ENCODE results near the gene SLAIN1.
"Not testable (repeated sequence)": the region's sequence is repeated elsewhere in the genome, so short reads cannot be mapped to it uniquely, and the experiment has no call there.

Gene SLAIN1

DNA sequence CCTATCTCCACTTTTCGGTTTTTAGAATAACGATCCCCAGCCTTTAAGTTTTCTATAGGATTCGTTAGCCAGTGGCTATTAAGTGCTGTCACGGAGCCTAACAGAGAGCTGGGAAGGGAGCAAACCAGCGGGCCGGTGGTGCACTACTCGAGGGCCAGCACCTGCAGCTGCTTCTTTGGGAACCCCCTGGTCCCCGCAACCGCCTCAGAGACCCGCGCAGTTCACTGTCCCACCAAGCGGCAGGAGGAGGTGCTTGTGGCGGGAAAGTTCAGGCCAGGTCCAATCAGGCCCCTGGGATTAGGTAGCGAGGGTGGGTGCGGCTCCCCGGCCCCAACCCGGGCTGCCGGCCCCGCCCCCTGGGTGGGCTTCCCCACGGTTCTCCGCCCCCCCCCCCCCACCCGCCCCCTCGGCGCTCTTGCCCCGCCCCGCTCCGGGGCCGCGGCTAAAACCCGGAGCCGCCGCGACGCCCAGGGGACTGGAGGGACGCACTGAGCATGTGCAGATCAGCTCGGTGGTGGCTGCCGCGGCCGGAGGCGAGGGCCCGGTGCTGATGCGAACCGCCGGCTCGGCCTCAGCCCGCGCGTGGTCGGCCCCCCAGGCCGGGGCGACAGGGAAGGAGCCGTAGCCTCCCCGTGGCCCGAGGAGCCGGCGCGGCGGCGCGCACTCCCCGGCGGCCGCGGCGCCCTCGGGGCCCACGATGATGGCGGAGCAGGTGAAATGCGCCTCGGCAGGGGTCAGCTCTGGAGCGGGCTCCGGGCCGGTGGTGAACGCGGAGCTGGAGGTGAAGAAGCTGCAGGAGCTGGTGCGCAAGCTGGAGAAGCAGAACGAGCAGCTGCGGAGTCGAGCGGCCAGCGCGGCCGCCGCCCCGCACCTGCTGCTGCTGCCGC, at the start of gene SLAIN1:
Gene SLAIN1 (plus strand): TSS at position 471 of the 887 bp plus-strand sequence. CDS start 227 bp downstream, at position 698.
- peak; percentile 14 for DNase-seq

DNA sequence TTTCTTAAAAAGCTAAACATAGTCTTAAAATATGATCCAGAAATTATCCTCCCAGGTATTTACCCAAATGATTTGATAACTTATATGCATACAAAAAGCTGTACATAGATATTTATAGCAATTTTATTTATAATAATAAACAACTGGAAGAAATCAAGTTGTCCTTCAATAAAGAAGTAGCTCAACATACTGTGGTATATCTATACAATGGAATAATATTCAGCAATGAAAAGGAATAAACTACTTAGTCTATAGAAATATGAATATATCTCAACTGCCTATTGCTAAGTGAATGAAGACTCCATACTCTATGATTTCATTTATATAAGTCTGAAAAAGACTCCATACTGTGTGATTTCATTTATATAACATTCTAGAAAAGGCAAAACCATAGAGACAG, 47.1 kb upstream of the SLAIN1 start:
- no peak for DNase-seq

DNA sequence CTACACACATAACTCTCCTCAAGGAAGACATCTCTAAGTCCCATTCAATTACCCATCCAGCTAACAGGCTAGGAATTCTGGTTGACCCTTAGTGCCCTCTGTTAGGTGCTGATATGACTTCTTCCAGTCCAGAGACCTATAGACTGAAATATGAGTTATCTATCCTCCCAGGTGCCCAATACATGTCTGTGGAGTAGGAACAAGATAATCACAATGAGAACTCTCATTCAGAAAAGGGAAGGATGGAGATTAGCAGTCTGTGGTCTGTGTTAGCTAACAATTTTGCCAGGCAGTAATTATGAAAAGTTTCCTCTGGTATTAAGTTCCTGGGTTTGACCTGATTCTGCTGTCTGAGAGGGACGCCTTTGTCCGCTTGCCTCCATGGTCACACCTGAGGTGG, 44.2 kb upstream of the SLAIN1 start:
- no peak for DNase-seq

DNA sequence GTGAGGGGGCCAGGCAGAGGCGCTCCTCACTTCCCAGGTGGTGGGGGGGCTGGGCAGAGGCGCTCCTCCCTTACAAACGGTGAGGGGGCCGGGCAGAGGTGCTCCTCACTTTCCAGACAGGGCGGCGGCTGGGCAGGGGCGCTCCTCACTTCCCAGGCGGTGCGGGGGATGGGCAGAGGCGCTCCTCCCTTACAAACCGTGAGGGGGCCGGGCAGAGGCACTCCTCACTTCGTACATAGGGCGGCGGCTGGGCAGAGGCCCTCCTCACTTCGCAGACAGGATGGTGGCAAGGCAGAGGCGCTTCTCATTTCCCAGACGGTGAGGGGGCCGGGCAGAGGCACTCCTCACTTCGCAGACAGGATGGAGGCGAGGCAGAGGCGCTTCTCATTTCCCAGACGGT, 37.5 kb upstream of the SLAIN1 start:
- DNase-seq, result not testable (repeated sequence)

DNA sequence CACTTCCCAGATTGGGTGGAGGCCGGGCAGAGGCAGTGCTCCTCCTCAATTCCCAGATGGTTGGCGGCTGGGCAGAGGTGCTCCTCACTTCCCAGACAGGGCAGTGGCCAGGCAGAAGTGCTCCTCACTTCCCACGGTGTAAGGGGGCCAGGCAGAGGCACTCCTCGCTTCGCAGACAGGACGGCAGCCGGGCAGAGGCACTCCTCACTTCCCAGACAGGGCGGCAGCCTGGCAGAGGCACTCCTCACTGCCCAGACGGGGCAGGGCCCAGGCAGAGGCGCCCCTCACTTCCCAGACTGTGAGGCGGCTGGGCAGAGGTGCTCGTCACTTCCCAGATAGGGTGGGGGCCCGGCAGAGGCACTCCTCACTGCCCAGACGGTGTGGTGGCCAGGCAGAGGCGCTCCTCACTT, 36.6 kb upstream of the SLAIN1 start:
- DNase-seq, result no peak

DNA sequence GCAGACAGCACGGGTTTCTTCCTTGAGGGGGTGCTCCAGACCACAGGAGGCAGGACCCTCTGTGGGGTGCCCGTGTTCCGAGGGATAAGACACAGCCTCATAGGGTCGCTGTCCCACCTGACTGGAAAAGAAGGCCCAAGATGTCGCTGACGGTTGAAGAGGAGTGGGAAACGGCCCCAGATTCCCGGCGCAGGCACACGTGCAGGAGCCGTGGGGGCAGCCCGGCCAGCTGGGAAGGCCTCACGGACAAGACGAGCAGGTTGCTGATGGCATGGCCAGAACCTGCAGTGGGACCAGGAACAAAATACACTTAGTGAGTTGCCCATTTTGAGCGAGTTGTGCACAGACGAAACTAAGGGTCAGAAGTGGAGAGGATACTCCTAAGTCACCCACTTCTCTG, 35.2 kb upstream of the SLAIN1 start:
- not testable (repeated sequence) for DNase-seq

DNA sequence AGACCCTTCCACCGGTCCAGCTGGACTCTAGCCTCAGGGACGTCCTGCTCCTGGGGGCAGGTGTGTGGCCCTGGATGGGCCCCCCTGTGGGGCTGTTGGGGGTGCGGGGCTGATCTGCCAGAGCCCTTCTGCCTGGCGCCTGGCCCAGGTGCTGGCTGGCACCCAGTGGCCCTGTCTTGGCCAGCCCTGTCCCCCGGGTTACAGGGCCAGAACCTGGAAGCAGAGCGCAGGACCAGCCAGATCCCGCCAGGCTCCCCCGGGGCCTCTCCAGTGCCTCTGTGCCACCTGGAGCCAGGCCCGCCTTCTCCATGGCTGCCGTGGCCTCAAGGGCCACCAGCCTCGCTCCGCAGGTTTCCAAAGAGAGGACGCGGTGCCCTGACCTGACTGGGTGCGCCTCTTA, 34.7 kb upstream of the SLAIN1 start:
- not testable (repeated sequence) for DNase-seq

DNA sequence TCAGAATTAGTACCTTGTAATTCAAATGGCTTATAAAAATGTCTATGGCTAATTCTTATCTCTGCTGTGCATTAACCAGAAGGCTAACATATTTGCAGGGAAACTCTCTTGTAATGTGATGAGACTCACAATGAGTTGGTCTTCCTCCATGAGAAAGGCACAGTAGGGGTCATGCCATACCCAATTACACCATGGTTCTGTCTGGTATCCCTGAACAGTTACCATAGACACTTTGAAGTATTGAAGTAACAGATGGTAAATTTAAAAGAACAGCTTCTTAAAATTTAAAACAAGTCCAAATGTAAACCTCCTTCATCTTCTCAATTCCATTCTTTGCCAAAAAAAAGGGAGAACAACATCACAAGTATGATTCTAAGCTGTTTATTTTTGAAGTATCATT, 22.6 kb upstream of the SLAIN1 start:
- no peak for DNase-seq

DNA sequence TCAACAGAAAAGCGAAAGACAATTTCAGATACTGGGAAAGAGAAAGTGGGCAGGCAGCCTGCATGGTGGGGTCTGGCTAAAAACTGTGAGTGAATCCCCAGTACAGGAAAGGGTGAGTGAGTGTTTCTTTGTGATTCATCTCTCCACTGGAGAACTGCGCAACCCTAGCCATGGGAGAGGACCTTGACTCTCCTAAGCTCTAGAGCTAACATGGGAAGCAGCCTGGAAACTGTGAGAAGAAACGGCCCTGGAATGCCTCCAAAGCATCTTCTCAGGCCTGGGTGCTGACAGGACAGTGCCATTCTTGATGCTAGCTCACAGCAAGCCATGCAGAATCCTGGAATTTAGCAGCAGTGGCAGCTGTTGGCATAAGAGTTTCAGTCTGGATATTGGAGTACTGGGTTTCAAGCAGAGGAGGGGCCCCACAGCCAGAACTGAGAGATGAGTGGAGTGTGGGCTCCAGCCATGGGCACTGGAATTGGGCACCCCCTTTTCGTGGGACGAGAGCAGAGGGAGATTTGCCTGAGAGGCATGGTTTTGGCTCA, 18.7 kb upstream of the SLAIN1 start:
- no peak for DNase-seq

DNA sequence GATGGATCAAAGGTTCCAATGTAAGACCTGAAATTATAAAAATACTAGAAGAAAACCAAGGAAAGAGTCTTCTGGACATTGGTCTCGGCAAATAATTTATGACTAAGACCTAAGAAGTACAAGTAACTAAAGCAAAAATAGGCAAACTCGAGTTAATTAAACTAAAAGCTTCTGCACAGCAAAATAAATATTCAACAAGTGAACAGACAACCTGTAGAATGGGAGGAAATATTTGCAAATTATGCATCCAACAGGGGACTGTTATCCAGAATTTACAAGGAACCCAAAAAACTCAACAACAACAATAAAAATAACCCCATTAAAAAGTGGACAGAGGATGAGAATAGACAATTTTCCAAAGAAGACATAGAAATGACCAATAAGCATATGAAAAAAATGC, 9.7 kb upstream of the SLAIN1 start:
- DNase-seq, result no peak

DNA sequence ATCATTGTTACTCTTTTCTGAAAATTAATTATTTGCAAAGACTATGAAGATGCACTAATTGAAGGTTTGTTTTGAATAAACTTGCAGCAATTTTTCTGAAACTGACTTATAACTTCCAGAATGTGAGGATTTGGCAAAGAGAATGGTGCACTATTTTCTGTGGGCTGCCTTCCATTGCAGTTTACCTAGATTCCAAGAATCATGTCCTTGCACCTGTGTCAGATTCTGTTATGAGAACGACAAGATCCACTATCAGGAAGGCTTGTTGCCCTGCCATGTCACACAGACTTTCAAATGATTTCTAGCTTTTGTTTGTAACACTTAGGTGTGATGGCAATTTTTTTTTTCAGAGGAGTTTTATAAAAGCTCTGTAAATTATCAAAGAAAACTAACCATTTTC, 5.6 kb upstream of the SLAIN1 start:
- no peak for DNase-seq

DNA sequence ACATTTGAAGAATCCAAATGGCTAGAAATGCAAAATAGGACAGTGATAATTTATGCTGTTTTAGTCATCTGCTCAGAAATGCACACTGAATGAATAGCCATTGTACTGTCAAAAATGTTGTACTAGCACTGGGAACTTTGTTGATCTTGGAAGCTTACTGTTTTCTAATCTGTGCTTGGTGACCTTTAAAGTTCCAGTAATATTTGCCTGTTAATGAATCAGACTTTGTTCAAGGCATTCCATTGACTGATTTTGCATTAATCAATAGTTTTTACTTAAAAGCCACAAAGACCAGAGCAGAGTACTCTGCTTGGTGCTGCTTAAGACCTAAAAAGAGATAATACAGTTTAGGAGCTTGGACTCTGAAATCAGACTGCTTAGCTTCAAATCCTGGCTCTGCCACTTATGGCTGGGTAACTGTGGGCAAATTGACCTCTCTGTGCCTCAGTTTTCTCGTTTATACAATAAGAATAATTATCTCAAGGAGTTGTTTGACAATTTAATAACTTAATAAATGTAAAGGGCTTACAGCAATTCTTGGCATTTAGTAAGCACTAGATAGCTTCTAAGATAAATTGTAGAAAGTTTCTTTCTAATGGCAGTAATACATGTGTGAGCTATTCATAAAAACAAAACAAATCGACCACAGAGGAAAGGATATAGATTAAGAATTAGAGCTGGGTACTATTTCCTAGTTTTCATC, 4.6 kb upstream of the SLAIN1 start:
- DNase-seq, result no peak

DNA sequence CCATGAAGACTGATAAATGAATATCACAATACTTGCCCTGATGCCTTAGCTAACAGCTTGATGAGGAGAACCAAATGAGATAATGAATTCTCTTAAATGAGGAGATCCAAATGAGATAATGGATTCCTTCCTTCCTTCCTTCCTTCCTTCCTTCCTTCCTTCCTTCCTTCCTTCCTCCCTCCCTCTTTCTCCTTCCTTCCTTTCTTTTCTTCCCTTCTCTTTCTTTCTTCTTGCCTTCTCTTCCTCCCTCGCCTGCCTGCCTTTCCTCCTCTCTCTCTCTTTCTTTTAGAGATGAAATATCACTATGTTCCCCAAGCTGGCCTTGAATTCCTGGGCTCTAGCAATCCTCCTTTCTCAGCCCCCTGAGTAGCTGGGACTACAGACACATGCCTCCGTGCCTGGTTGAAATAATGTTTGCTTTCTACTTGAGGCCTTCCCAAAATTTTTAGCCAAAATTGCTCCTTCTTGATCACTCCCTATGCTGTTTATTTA, 4.0 kb upstream of the SLAIN1 start:
- no peak for DNase-seq

DNA sequence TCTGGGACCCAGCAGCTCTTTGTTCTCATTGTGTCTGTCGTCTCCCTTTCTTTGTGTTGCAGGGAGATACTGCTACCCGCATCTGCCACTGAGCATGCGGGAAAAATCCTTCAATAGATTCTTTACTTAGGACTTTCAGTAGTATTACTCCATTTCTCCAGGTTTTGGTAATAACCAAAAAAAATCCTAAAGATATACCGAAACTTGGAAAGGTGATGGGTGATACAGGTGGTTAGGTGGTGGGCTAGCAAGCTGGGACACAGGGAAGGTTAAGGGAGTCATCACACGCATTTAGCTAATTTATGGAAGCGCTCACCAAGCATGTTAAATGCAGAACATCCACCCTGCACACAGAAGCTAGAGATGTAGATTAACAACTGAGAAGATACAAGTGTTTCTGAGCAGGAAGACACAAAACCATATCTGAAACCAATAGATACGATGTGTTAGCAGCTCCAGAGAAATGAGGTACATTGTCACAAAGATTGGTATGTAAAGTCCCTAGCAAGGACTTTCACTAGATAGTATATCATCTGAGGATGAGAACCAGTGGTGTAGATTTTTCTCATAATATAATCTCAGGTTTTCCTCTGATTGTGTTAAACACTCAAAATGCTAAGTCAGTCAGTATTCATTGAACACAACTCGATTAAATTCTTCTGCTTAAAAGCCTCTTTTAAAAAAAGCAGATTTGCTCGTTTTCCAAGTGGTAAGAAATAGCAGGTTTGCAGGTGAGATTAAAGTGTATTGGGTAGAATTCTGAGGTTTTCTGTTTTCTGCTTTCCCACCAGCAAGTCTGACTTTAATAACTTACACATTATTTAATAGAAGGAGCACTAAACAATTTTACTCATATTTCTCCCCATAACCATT, 1.2 kb upstream of the SLAIN1 start:
- no peak for DNase-seq

DNA sequence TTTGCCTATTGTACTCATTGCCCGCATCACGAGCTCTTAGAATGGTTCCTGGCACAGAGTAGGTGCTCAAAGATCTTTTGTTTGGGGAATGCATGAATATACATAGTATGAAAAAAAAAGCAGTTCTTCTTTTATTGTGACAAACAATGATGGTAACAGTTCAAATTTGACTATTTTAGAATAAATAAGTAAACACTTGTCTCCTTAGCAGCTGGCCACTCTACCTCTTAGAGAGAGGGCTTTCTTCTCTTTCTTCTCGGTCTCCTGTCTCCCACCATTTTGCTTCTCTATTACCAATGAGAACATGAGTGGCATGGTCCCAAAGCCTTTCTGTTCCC, 639 bp upstream of the SLAIN1 start:
- DNase-seq, result no peak

DNA sequence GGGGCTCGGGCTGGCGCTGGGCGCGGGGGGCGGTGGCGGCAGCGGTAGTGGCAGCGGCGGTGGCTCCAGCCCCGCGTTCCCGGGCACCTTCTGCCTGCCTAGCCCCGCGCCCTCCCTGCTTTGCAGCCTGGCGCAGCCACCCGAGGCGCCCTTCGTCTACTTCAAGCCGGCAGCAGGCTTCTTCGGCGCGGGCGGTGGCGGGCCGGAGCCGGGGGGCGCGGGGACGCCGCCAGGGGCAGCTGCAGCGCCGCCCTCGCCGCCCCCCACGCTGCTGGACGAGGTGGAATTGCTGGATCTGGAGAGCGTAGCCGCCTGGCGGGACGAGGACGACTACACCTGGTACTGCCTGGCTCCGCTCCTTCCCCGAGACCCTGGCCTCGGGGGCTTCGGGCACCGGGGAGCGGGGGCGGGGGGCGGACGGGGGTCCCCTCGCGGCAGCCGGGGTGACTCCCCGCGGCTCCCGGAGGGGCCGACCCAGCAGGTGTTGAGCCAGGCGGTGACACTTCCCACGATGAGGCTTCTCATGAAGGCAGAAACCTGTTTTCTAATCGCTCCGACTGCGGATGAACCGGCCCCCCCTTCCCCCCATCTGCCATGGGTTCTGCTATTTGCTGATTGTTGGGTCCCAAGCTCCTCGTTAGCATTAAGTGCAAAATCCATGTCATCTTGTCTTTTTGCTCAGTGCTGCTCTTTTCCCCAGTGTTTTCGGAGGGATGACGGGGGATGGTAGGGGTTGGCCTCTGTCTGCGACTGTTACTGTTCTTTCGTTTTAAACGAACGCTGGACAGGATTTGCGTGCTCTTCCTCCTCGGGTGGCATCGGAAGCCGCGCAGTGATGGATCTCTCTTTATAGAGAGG, 943 bp downstream of the SLAIN1 start:
- no peak for DNase-seq

DNA sequence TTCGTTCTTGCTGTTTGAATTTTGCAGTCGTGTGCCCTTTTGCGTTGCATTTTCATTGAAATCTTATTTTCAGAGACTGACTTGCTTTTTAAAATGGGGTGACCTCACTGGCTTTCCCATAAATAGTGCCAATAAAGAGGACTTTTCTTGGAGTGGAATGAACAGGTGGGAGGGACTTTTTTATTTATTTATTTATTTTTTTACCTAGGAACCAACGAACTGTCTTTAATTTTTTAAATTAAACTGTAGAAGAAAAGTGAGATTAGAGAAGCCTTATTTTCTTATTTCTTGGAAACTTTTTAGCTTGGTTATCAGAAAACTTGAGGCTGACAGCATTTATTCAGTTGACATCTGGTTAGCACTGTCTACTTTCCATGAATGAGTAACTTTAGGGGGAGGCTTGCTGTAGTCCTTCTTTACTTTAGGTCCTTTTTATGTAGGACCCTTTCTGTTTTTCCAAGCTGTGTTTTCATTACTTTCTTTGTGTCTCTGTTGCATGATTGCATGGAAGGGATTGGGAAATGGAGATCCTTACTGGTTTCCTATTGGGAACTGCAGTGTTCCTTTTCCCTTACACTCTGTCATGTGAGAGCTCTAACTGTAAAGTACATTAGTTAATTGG, 1.7 kb downstream of the SLAIN1 start:
- no peak for DNase-seq

DNA sequence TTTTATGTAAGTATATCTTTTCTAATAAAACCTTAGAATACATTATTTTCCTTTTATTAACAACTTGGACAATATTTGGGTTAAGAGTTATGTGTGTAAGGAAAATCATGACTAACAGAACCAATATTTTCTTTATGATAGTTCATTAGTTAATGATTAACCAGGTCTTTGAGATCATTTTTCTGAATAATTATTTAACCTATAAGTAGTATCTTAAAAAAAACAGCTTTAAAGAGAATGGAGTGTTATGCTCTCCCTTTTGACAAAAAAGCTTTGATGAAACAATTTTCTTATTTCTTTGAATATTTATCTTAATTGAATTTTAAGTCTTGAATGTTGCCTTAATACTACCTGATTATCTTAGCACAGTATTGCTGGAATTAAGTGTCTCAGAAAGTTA, 3.8 kb downstream of the SLAIN1 start:
- DNase-seq, result no peak

DNA sequence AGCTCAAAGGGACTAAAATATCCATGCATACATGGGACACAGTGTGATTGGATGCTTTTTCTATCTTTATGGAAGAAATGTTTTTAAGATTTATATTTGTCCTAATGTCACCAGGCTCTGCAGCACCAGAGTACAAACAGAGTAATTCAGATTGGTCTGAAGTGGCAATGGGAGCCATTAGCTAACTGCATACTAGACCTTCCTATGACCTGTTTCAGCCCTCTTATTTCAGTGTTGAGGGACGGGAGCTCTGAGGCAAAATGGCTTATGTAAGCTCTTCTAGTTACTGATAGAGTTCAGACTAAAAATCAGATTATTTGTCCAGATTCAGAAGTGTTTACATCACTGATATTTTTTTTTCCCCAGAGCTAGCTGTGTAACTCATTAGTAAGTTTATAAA, 4.9 kb downstream of the SLAIN1 start:
- DNase-seq, result no peak

DNA sequence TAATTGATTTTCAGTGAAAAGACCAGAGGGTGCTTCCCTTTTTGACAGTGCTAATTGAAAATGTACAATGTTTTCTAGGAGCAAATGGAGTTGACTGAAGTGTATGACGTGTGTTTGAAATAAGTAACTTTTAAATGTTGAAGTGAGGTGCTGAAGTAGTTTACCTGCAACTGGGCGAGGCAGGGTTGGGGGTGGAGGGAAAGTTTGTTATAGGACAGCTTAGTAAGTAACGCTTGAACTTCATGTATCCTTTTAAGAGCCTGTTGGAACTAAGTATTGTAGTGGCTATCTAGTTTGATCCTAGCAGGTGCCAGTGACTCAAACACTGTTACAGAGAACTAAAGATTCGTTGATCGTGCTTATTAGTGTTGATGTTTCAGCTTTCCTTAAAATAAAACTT, 5.9 kb downstream of the SLAIN1 start:
- DNase-seq, result no peak

DNA sequence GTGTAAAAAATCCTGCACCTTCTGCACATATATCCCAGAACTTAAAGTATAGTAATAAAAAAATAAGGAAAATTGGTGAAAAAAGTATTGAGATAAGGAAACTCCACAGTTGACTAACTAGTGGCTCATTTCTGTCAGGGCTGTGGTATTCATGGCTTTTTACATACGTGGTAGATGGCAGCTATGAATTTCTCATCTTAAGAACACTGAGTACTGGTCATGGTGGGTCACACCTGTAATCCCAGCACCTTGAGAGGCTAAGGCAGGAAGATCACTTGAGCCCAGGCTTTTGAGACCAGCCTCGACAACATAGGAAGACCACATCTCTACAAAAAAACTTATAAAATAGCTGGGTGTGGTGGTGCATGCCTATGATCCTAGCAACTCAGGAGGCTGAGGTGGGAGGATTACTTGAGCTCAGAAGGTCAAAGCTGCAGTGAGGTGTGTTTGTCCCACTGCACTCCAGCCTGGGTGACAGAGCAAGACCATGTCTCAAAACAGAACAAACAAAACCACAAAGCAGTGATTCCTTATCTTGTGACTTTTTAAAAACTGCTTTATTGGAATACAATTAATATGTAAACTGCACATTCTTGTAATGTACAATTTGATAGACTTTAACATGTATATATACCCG, 16.8 kb downstream of the SLAIN1 start:
- no peak for DNase-seq
